HepG2 (cell line): Measurements from ENCODE around the gene MRPL58. TPM values are rescaled to one million over a fixed set of nuclear protein-coding genes. Genes with fewer than 3 reads are reported as not detected.

Source experiments
- ATAC-seq: fragments of 200-7000 bp; cut with Tn5 transposase; 3 replicates; pipeline ENCODE4 v1.9.1; 2020; ENCODE audit warnings: mild to moderate bottlenecking, moderate library complexity
- BruUV-seq: library from RNA; stranded (reverse); fragments of 400-500 nt; replicated peaks from 2 replicates; lab custom pipeline; 2021; lab: Mats Ljungman, UMichigan
- CTCF ChIA-PET: fragments of 300-600 bp; formaldehyde crosslinking; extraction: SDS; loops from one replicate; lab custom pipeline; 2021; ENCODE audit warnings: low total read pairs, inconsistent platforms, low intra/inter-chr PET ratio; lab: Yijun Ruan, JAX
- POLR2A ChIA-PET: fragments of 350-600 bp; sonication (Branson Sonifier 250); formaldehyde crosslinking; loops from one replicate; lab custom pipeline; 2020; ENCODE audit warnings: antibody characterized with exemption, inconsistent platforms; lab: Yijun Ruan, JAX
- DNase-seq: peaks from one replicate; pipeline ENCODE4 v3.0.0-alpha.2; 2015; ENCODE audit warnings: low spot score
- FAIRE-seq: peaks from 3 replicates; lab custom pipeline; 2011; peaks lifted over from hg19 to GRCh38; lab: Jason Lieb, UNC
- H2AFZ ChIP-seq: one replicate; pipeline ENCODE4 v1.6.1; 2011; ENCODE audit warnings: low read length, inconsistent platforms
- H3K27ac ChIP-seq: fragments of 300-600 bp; 3 replicates; pipeline ENCODE4 v1.8.0; 2011; ENCODE audit warnings: mixed run types, mild to moderate bottlenecking, mixed read lengths, low read length, inconsistent platforms; ENCODE audit not compliant: insufficient read depth; ENCODE audit errors: extremely low read length
- H3K27me3 ChIP-seq, 2 experiments: fragments of 200-600 bp in 1 of 2; 2 replicates in 1 of 2; 3 replicates in 1 of 2; pipeline versions ENCODE4 v1.6.0 to v1.8.0; 2011; ENCODE audit warnings: low read length in 2 of 2, mild to moderate bottlenecking in 2 of 2, moderate library complexity in 2 of 2, inconsistent platforms in 1 of 2; ENCODE audit not compliant: insufficient read depth in 2 of 2, control insufficient read depth in 1 of 2
- H3K36me3 ChIP-seq, 2 experiments: fragments of 200-600 bp in 1 of 2; replicated peaks in 1 of 2; 2 replicates in 1 of 2; 3 replicates in 1 of 2; pipeline versions ENCODE4 v1.5.1 to v1.8.0; 2011; ENCODE audit warnings: low read length in 2 of 2, inconsistent platforms in 1 of 2; ENCODE audit not compliant: insufficient read depth in 2 of 2, control insufficient read depth in 1 of 2
- H3K4me1 ChIP-seq: 2 replicates; pipeline ENCODE4 v1.5.1; 2012; ENCODE audit warnings: low read length, inconsistent platforms; ENCODE audit not compliant: insufficient read depth
- H3K4me2 ChIP-seq: 2 replicates; pipeline ENCODE4 v1.6.0; 2011; ENCODE audit warnings: low read depth, low read length, inconsistent platforms
- H3K4me3 ChIP-seq, 3 experiments: fragments of 200-600 bp in 1 of 3; sonication (generic), shearing (Covaris generic) in 1 of 3; replicated peaks in 1 of 3; 2 replicates each; pipeline ENCODE4 v1.5.1; 2011 to 2016; ENCODE audit warnings: low read length in 3 of 3, inconsistent platforms in 2 of 3, low read depth in 2 of 3, mild to moderate bottlenecking in 2 of 3, control low read depth in 1 of 3, mixed read lengths in 1 of 3; ENCODE audit not compliant: insufficient read depth in 1 of 3
- H3K79me2 ChIP-seq: one replicate; pipeline ENCODE4 v1.6.1; 2011; ENCODE audit warnings: low read length, inconsistent platforms; ENCODE audit not compliant: insufficient read depth
- H3K9ac ChIP-seq: 2 replicates; pipeline ENCODE4 v1.6.0; 2011; ENCODE audit warnings: mild to moderate bottlenecking, low read depth, low read length, inconsistent platforms; ENCODE audit not compliant: insufficient read depth
- H3K9me3 ChIP-seq: 2 replicates; pipeline ENCODE4 v1.5.1; 2012; ENCODE audit warnings: mild to moderate bottlenecking, low read length
- H4K20me1 ChIP-seq: 2 replicates; pipeline ENCODE4 v1.6.0; 2011; ENCODE audit warnings: inconsistent platforms, mild to moderate bottlenecking, low read length, moderate library complexity; ENCODE audit not compliant: insufficient read depth
- HOMEZ ChIP-seq: IDR thresholded peaks from 2 replicates; pipeline ENCODE4 v1.6.1; 2016; ENCODE audit warnings: low read depth
- PAX8 ChIP-seq: sonication (generic); formaldehyde crosslinking; IDR thresholded peaks from 2 replicates; pipeline ENCODE4 v1.8.0; 2022; ENCODE audit warnings: mild to moderate bottlenecking, missing genetic modification reagents, borderline replicate concordance
- RARA ChIP-seq: IDR thresholded peaks from 2 replicates; pipeline ENCODE4 v1.6.1; 2016; ENCODE audit warnings: missing genetic modification reagents, missing compliant biosample characterization
- SRF ChIP-seq: IDR thresholded peaks from 2 replicates; pipeline ENCODE4 v1.6.1; 2011; ENCODE audit warnings: mild to moderate bottlenecking, low read depth, low read length, moderate library complexity
- ZMYM2 ChIP-seq: sonication (generic); formaldehyde crosslinking; IDR thresholded peaks from 2 replicates; pipeline ENCODE4 v1.8.0; 2022; ENCODE audit warnings: mild to moderate bottlenecking, missing genetic modification reagents
- ZNF280D ChIP-seq: sonication (generic); formaldehyde crosslinking; IDR thresholded peaks from 2 replicates; pipeline ENCODE4 v1.5.1; 2020; ENCODE audit warnings: mild to moderate bottlenecking, missing genetic modification reagents
- ZNF460 ChIP-seq: sonication (generic); formaldehyde crosslinking; IDR thresholded peaks from 2 replicates; pipeline ENCODE4 v1.5.1; 2020; ENCODE audit warnings: missing genetic modification reagents, mild to moderate bottlenecking, borderline replicate concordance
- WGBS: methylation state at CpG from one replicate; pipeline ENCODE4 v1.1.6; 2017; ENCODE audit warnings: low lambda C conversion rate; 5-methylcytosine and 5-hydroxymethylcytosine counted together
- in situ Hi-C: cut with HindIII; loops from 2 replicates; pipeline ENCODE4 v1.10.0; 2017; ENCODE audit warnings: low pct_unique_long_range_greater_than_20kb; ENCODE audit not compliant: extremely low pct_ligation_motif_present
- intact Hi-C: fragments of 100-400 bp; cut with micrococcal nuclease; formaldehyde crosslinking; loops from one replicate; pipeline ENCODE4 v1.10.0; 2022; ENCODE audit not compliant: unreplicated experiment
- polyA plus RNA-seq, 8 experiments: library from polyadenylated mRNA; depleted of rRNA in 3 of 8; stranded (reverse) in 7 of 8; unstranded in 1 of 8; fragments of >200 nt; fragmentation: Illumina TruSeq in 4 of 8; extraction: Trizol in 4 of 8; gene quantifications; 2 replicates each; pipeline versions ENCODE4 v1.2.1 to v1.2.3, GENCODE V29; 2011 to 2016; ENCODE audit warnings: low read depth in 4 of 8, missing spikeins in 1 of 8, mixed read lengths in 1 of 8; ENCODE audit not compliant: insufficient read depth in 1 of 8
- total RNA-seq, 5 experiments: library from RNA; depleted of rRNA; stranded (reverse); fragments of >200 nt; fragmentation: Illumina TruSeq; extraction: Trizol; gene quantifications; 2 replicates each; pipeline ENCODE4 v1.2.3, GENCODE V29; 2016; ENCODE audit warnings: low read depth in 1 of 5

The MRPL58 gene
- total and polyA plus RNA-seq, 2 of the 13 experiments (the other 11 are each of a cell fraction or from before 2014, with no cell fraction given), result 44.9 to 68.9 TPM

GRCh38 chr17:75068750-75069149 lies 56.3 kb downstream of the MRPL58 start:
- Histone ChIP-seq H3K27ac (no peak overlapping the region), H3K79me2 (no peaks in the 10 kb centered on the region), H3K36me3 (peaks cover 1 to 9% of the 10 kb centered on the region in 2 experiments; a peak in 4 of 5 replicates), H2AFZ (no peak overlapping the region), H3K9ac (no peak overlapping the region), H3K4me2 (no peak overlapping the region), H3K4me3 (no peak overlapping the region), H4K20me1 (no peaks in the 10 kb centered on the region), H3K9me3 (no peaks in the 10 kb centered on the region), H3K27me3 (peaks cover 0 to 3% of the 10 kb centered on the region in 2 experiments; a peak in 2 of 5 replicates), H3K4me1 (peaks cover 26% of the 10 kb centered on the region)
- FAIRE-seq (no peak), ATAC-seq (no peak), DNase-seq (no peak)
- CTCF ChIA-PET, result interaction anchor here (1.6 to 1.8 kb wide), 2 partner anchors 42 to 45 kb away, joined by 6 read pairs; partner anchors contain the start of gene ARMC7
- intact Hi-C loops, result loop anchor here (1.0 kb wide), 1 partner anchor 44 kb away; no protein-coding TSS in a partner anchor
- TF ChIP-seq ZNF280D (CRISPR knock-in tag) (no peak), ZMYM2 (CRISPR knock-in tag) (no peak), PAX8 (no peak), RARA (CRISPR knock-in tag) (no peak), SRF (no peak), HOMEZ (CRISPR knock-in tag) (no peak), ZNF460 (CRISPR knock-in tag) (no peak)
- 64% methylated on average over 8 of the region's 8 CpGs for WGBS
- in situ Hi-C loops, result no loop called here
- POLR2A ChIA-PET, result interaction anchor here (0.8 to 1.5 kb wide), 2 partner anchors 45 to 57 kb away, joined by 3 read pairs; no protein-coding TSS in a partner anchor
- no TSS peak for BruUV-seq
